Smooth muscle cell (in vitro differentiated cells): ENCODE measurements around the gene RNF183. TPM values are rescaled to one million over a fixed set of nuclear protein-coding genes. Genes with fewer than 3 reads are reported as not detected.

Experiments used
- DNase-seq: peaks from one replicate; lab custom pipeline; 2025; ENCODE audit not compliant: unreplicated experiment; lab: John Stamatoyannopoulos, UW
- H2AFZ ChIP-seq: fragments of 200-600 bp; sonication (generic); 2 replicates; pipeline ENCODE4 v1.6.0; 2016; ENCODE audit warnings: antibody characterized with exemption, low read depth, mild to moderate bottlenecking
- H3F3A ChIP-seq: fragments of 200-600 bp; sonication (generic); 2 replicates; pipeline ENCODE4 v1.6.0; 2017; ENCODE audit warnings: antibody characterized with exemption, low read depth
- H3K27ac ChIP-seq: fragments of 200-600 bp; sonication (generic); 2 replicates; pipeline ENCODE4 v1.5.1; 2016; ENCODE audit warnings: low read depth, mild to moderate bottlenecking
- H3K27me3 ChIP-seq: fragments of 200-600 bp; sonication (generic); 2 replicates; pipeline ENCODE4 v1.6.1; 2016; ENCODE audit warnings: low read depth, mild to moderate bottlenecking
- H3K36me3 ChIP-seq: fragments of 200-600 bp; sonication (generic); 2 replicates; pipeline ENCODE4 v1.5.1; 2016; ENCODE audit warnings: low read depth
- H3K4me1 ChIP-seq: fragments of 200-600 bp; sonication (generic); 2 replicates; pipeline ENCODE4 v1.5.1; 2016; ENCODE audit warnings: low read depth
- H3K4me2 ChIP-seq: fragments of 200-600 bp; sonication (generic); 2 replicates; pipeline ENCODE4 v1.6.0; 2016; ENCODE audit warnings: mild to moderate bottlenecking
- H3K4me3 ChIP-seq: fragments of 200-600 bp; sonication (generic); 2 replicates; pipeline ENCODE4 v1.5.1; 2016; ENCODE audit warnings: mild to moderate bottlenecking
- H3K79me2 ChIP-seq: fragments of 200-600 bp; sonication (generic); 2 replicates; pipeline ENCODE4 v1.6.0; 2016; ENCODE audit warnings: low read depth, mild to moderate bottlenecking
- H3K9ac ChIP-seq: fragments of 200-600 bp; sonication (generic); 2 replicates; pipeline ENCODE4 v1.6.0; 2016; ENCODE audit warnings: low read depth
- H3K9me3 ChIP-seq: fragments of 200-600 bp; sonication (generic); replicated peaks from 2 replicates; pipeline ENCODE4 v1.5.1; 2016; ENCODE audit warnings: low read depth
- H4K20me1 ChIP-seq: fragments of 200-600 bp; sonication (generic); 2 replicates; pipeline ENCODE4 v1.6.0; 2016; ENCODE audit warnings: low read depth
- CTCF ChIP-seq: fragments of 200-600 bp; sonication (generic); IDR thresholded peaks from 2 replicates; pipeline ENCODE4 v1.5.1; 2017; ENCODE audit warnings: borderline replicate concordance, mild to moderate bottlenecking, antibody characterized with exemption; ENCODE audit not compliant: insufficient read depth, poor library complexity, severe bottlenecking
- WGBS: methylation state at CpG from one replicate; pipeline ENCODE4 v1.1.7; 2016; ENCODE audit warnings: low lambda C conversion rate; 5-methylcytosine and 5-hydroxymethylcytosine counted together
- polyA plus RNA-seq: library from polyadenylated mRNA; unstranded; fragments of >200 nt; fragmentation: Nextera tagmentation; extraction: Ambion mirVana; gene quantifications from 2 replicates; pipeline ENCODE4 v1.2.1, GENCODE V29; 2016
- total RNA-seq: library from RNA; depleted of rRNA; stranded (reverse); fragments of >200 nt; gene quantifications from 2 replicates; pipeline ENCODE4 v1.2.3, GENCODE V29; 2014

The RNF183 gene
- total and polyA plus RNA-seq, 2 experiments from 2014 or later, result 0.66 to 2.3 TPM

GRCh38 chr9:113311961-113312360, 8.8 kb upstream of the RNF183 start:
- Histone ChIP-seq H3K4me2 (no peak overlapping the region), H3K27me3 (no peaks in the 10 kb centered on the region), H3K4me3 (no peak overlapping the region), H3K36me3 (no peaks in the 10 kb centered on the region), H3K9me3 (no peaks in the 10 kb centered on the region), H3K9ac (no peak overlapping the region), H2AFZ (no peak overlapping the region), H3K4me1 (no peaks in the 10 kb centered on the region), H4K20me1 (no peaks in the 10 kb centered on the region), H3K79me2 (no peaks in the 10 kb centered on the region), H3K27ac (no peak overlapping the region), H3F3A (no peaks in the 10 kb centered on the region)
- 89% methylated on average over 3 of the region's 3 CpGs for WGBS
- no peak for DNase-seq
- TF ChIP-seq CTCF, result no peak

DNA sequence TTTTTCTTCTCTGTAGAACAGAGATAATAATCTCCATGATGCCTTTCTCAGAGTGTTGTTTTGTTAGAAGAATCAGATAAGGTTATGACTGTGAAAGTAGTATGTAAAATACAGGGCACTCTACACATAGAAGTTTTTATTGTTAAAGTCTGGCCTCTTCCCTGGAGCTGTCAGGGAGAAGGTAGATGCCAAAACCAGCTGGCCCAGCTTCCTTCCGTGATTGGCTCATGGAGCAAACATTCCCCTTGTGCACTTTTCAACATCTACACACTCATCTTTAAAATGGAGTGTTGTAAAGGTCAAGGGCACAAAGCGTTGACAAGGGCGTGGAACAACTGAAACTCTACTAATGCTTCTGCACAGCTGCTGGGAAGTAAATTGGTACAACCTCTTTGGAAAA, 7.4 kb upstream of the RNF183 start:
- no peaks in the 10 kb centered on the region for H3K4me1 ChIP-seq
- H3K9me3 ChIP-seq, result no peaks in the 10 kb centered on the region
- H3K9ac ChIP-seq, result no peak overlapping the region
- no peak for DNase-seq
- no peak overlapping the region for H3K4me2 ChIP-seq
- H2AFZ ChIP-seq, result no peak overlapping the region
- no peaks in the 10 kb centered on the region for H4K20me1 ChIP-seq
- no peak overlapping the region for H3K27ac ChIP-seq
- no peaks in the 10 kb centered on the region for H3F3A ChIP-seq
- no peaks in the 10 kb centered on the region for H3K79me2 ChIP-seq
- WGBS, result 74% methylated on average over 3 of the region's 3 CpGs
- no peaks in the 10 kb centered on the region for H3K36me3 ChIP-seq
- no peaks in the 10 kb centered on the region for H3K27me3 ChIP-seq
- H3K4me3 ChIP-seq, result no peak overlapping the region
- no peak for TF ChIP-seq CTCF

- Histone ChIP-seq H3K9me3 (no peaks in the 10 kb centered on the region), H3K9ac (no peak overlapping the region), H3K4me1 (no peaks in the 10 kb centered on the region), H3K79me2 (no peaks in the 10 kb centered on the region), H2AFZ (no peak overlapping the region), H3F3A (no peaks in the 10 kb centered on the region), H3K27ac (no peak overlapping the region), H3K4me2 (no peak overlapping the region), H3K4me3 (no peak overlapping the region), H4K20me1 (no peaks in the 10 kb centered on the region), H3K36me3 (no peaks in the 10 kb centered on the region), H3K27me3 (no peaks in the 10 kb centered on the region)
- WGBS, result 24% methylated on average over 2 of the region's 2 CpGs
- peak; percentile 63 for TF ChIP-seq CTCF
- DNase-seq, result no peak
Measured at GRCh38 chr9:113309204-113309813, 6.1 kb upstream of the RNF183 start.

- Histone ChIP-seq H3K4me2 (no peak overlapping the region), H3K27ac (no peak overlapping the region), H2AFZ (no peak overlapping the region), H3K9me3 (no peaks in the 10 kb centered on the region), H3K27me3 (no peaks in the 10 kb centered on the region), H3K9ac (no peak overlapping the region), H4K20me1 (no peaks in the 10 kb centered on the region), H3K4me1 (no peaks in the 10 kb centered on the region), H3K36me3 (no peaks in the 10 kb centered on the region), H3K79me2 (no peaks in the 10 kb centered on the region), H3K4me3 (no peak overlapping the region), H3F3A (no peaks in the 10 kb centered on the region)
- 77% methylated on average over 8 of the region's 8 CpGs for WGBS
- no peak for DNase-seq
- no peak for TF ChIP-seq CTCF
Measured at GRCh38 chr9:113307396-113307975, 4.3 kb upstream of the RNF183 start.
